ENCODE data around the gene SYT2.

DNA sequence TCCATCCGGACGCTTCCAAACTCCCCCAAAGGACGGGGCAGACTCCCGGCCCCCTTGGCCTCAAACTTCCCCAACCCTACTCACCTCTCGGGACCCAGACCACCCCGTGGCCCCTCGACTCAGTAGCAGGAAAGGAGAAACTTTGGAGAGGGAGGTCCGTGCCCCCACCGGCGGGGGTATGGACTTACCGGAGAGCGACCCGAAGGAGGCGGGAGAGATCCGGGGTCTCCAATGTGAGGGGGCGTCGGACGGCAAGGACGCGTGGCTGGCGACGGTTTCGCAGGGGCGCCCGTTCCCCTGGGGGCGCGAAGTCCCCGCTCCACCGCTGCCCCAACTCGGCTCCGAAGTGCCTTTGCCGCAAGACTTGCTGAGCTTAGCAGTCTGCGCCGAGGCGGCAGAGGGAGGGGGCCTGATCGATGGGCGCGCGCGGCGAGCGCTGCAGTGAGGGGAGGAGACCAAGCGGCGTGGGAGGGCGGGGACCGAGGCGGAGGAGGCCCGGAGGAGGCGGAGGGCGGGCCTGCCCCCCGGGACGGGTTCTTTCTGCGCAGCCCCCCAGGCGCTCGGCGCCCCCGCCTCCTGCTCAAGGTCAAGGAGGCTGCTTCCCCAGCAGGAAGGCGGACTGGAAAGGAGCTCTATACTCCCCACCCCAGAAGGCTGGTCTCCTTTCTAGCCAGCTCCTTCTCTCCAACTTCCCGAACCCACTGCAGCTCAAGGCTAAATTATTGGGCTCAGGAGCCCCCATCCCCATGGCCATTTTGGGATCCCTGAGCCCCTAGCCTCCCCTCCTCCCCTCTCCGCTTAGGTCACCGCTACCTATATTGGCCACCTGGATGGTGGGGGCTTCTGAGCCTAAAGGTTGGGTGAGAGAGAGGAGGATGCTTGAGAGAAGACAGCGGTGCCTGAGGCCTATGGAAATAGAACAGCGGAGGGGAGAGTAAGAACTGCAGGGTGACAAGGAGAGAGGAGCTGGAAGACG lies at the start of gene SYT2:
- TF ChIP-seq EZH2phosphoT487 (IDR thresholded peaks at IDR 0.05; ENCODE audit: borderline replicate concordance, low read length), result no peak
- TF ChIP-seq, protein P1, sequence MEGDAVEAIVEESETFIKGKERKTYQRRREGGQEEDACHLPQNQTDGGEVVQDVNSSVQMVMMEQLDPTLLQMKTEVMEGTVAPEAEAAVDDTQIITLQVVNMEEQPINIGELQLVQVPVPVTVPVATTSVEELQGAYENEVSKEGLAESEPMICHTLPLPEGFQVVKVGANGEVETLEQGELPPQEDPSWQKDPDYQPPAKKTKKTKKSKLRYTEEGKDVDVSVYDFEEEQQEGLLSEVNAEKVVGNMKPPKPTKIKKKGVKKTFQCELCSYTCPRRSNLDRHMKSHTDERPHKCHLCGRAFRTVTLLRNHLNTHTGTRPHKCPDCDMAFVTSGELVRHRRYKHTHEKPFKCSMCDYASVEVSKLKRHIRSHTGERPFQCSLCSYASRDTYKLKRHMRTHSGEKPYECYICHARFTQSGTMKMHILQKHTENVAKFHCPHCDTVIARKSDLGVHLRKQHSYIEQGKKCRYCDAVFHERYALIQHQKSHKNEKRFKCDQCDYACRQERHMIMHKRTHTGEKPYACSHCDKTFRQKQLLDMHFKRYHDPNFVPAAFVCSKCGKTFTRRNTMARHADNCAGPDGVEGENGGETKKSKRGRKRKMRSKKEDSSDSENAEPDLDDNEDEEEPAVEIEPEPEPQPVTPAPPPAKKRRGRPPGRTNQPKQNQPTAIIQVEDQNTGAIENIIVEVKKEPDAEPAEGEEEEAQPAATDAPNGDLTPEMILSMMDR (IDR thresholded peaks at IDR 0.05; ENCODE audit: low read depth, low read length, poor library complexity, severe bottlenecking), result no peak

Data from DOHH2 (cell line).